Mucosa of rectum (tissue), 2 donors: Measurements from ENCODE around the gene NRBP1.

Experiments
- H3K27ac ChIP-seq, 2 donors: one replicate each; pipeline ENCODE4 v1.7.0; 2013; ENCODE audit warnings: inconsistent platforms in 2 of 2, low read depth in 2 of 2, low read length in 2 of 2
- H3K27me3 ChIP-seq, 2 donors: one replicate each; pipeline ENCODE4 v1.7.0; 2013; ENCODE audit warnings: low read length in 2 of 2; ENCODE audit not compliant: control insufficient read depth in 2 of 2, insufficient read depth in 2 of 2
- H3K36me3 ChIP-seq, 2 donors: one replicate each; pipeline ENCODE4 v1.7.0; 2013; ENCODE audit warnings: low read length in 2 of 2; ENCODE audit not compliant: control insufficient read depth in 2 of 2, insufficient read depth in 2 of 2
- H3K4me1 ChIP-seq, 2 donors: one replicate each; pipeline ENCODE4 v1.7.0; 2013; ENCODE audit warnings: low read length in 2 of 2, mild to moderate bottlenecking in 1 of 2; ENCODE audit not compliant: control insufficient read depth in 2 of 2, insufficient read depth in 2 of 2
- H3K4me3 ChIP-seq, 2 donors: one replicate each; pipeline ENCODE4 v1.7.0; 2013; ENCODE audit warnings: low read length in 2 of 2
- H3K9ac ChIP-seq, 2 donors: one replicate each; pipeline ENCODE4 v1.7.0; 2013; ENCODE audit warnings: low read length in 2 of 2, low read depth in 1 of 2, mild to moderate bottlenecking in 1 of 2
- H3K9me3 ChIP-seq, 2 donors: one replicate each; pipeline ENCODE4 v1.7.0; 2013; ENCODE audit warnings: low read length in 2 of 2; ENCODE audit not compliant: control insufficient read depth in 2 of 2
- donor health status: healthy.
- donor health status: Normal muscosa, but diverticular disease.

Gene NRBP1

DNA sequence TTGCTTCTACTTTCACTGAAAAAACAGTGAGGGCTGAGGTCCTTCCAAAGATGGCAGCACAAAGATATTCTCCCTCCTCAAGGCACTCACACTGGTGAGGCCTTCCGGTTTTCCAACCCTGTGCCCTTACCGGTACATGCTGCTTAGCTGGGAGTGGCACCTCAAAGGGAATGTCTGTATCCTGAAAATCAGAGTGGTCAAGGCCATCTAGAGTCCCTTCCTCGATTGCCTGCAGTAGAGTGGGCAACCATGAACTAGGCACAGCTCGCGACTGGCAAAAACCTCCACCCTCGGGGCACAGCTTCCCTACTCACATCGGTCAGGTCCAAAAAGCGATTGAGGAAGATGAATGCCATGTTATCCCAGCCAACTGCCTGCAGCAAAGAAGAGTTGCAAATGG, 17.2 kb downstream of the NRBP1 start:
- H3K9me3 ChIP-seq = no peaks in the 10 kb centered on the region
- peaks cover 8 to 24% of the 10 kb centered on the region in 2 donors for H3K4me1 ChIP-seq
- H3K4me3 ChIP-seq = peak overlapping the region; percentile 71 to 77
- peak overlapping the region; percentile 53 to 77 for H3K9ac ChIP-seq
- H3K36me3 ChIP-seq = peaks cover 25 to 32% of the 10 kb centered on the region in 2 donors
- H3K27ac ChIP-seq = peak overlapping the region; percentile 97 to 98
- no peaks in the 10 kb centered on the region for H3K27me3 ChIP-seq

DNA sequence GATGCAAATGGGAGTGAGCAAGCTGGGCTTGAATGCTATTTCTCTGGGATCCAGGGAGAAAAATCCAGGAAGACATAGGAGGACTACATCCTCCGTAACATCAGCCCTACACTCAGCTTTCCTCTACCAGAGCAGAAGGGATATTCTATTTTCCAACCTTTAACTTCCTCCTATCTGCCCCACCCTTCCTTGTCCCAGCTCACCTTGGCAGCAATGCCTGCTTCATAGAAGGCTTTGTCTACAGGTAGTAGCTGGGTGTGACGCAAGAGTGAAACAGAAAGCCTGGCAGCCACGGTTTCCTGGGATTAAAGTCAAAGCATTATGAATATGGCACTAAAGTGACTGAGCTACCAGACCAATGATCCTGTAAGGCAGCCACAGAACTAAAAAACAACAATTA, 17.6 kb downstream of the NRBP1 start:
- H3K4me1 ChIP-seq = peaks cover 8 to 24% of the 10 kb centered on the region in 2 donors
- H3K9me3 ChIP-seq = no peaks in the 10 kb centered on the region
- H3K36me3 ChIP-seq = peaks cover 20 to 29% of the 10 kb centered on the region in 2 donors
- H3K27me3 ChIP-seq = no peaks in the 10 kb centered on the region
- peak overlapping the region; percentile 97 to 98 for H3K27ac ChIP-seq
- peak overlapping the region; percentile 53 to 77 for H3K9ac ChIP-seq
- peak overlapping the region; percentile 71 to 77 for H3K4me3 ChIP-seq

DNA sequence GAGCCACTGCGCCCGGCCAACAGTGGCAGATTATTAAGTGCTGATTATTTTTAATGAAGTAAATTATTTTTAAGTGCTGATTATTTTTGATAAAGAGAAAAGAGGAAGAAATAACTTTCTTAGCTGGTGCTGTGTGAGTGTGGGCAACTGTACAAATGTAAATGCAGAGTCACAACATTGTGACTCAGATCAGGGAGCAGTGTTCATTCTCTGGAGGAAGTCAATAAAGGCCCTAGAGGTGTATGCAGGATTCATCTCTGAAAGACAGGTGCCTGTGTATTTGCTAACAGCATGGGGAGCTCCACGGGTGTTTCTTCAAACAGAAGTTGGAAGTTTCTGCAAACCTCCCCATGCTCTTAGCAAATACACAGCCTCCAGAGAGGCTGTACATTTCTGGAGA, 19.9 kb downstream of the NRBP1 start:
- peaks cover 15 to 26% of the 10 kb centered on the region in 2 donors for H3K36me3 ChIP-seq

DNA sequence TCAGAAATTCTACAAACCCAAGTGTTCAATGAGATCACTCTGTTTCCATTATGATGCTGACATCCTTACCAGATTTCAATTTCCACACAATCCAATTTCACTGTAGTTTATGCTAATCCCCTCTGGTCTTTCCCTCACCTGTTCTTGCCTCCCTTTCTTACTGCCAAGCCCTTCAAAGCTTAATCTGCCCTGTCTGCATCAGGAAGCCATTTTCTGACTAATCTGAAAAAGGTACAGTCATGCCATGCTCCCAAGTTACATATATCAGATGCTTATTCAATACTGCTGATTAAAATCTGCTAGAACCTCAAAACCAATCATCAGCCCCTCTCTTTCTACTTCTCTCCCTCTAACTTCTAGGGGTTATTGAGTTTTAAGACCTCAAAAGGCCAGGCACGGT, 22.7 kb downstream of the NRBP1 start:
- peaks cover 14 to 27% of the 10 kb centered on the region in 2 donors for H3K36me3 ChIP-seq
- no peaks in the 10 kb centered on the region for H3K9me3 ChIP-seq
- H3K27ac ChIP-seq = no peak overlapping the region
- H3K27me3 ChIP-seq = no peaks in the 10 kb centered on the region
- H3K9ac ChIP-seq = no peak overlapping the region
- H3K4me1 ChIP-seq = no peaks in the 10 kb centered on the region
- H3K4me3 ChIP-seq = no peak overlapping the region

More for the DNA sequence above, 19.9 kb downstream of the NRBP1 start:
- H3K27ac ChIP-seq = no peak overlapping the region
- H3K9me3 ChIP-seq = no peaks in the 10 kb centered on the region
- H3K9ac ChIP-seq = no peak overlapping the region
- H3K4me1 ChIP-seq = peaks cover 5 to 13% of the 10 kb centered on the region in 2 donors
- no peaks in the 10 kb centered on the region for H3K27me3 ChIP-seq
- no peak overlapping the region for H3K4me3 ChIP-seq

DNA sequence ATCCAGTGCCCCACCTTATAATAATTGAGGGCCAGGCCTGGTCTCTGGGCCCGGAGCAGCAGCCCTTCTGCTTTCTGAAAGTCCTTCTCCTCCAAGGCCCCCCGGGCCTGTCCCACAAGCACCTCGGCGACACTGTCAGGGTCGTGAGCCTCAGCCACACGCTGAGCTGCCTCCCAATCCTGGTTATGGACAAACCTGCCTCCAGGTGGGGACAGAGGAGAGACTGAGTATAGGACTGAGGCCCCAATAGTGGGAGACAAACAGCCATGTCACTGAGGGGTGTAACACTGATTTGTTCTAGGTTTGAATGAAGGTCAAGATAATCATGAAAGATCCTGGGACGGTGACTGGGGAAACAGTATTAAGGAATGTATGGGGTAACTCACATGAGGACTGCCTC, 25.5 kb downstream of the NRBP1 start:
- Histone ChIP-seq H3K4me3 (no peak overlapping the region), H3K9me3 (no peaks in the 10 kb centered on the region), H3K4me1 (no peaks in the 10 kb centered on the region), H3K27me3 (no peaks in the 10 kb centered on the region), H3K36me3 (peaks cover 12 to 28% of the 10 kb centered on the region in 2 donors), H3K27ac (no peak overlapping the region), H3K9ac (no peak overlapping the region)

DNA sequence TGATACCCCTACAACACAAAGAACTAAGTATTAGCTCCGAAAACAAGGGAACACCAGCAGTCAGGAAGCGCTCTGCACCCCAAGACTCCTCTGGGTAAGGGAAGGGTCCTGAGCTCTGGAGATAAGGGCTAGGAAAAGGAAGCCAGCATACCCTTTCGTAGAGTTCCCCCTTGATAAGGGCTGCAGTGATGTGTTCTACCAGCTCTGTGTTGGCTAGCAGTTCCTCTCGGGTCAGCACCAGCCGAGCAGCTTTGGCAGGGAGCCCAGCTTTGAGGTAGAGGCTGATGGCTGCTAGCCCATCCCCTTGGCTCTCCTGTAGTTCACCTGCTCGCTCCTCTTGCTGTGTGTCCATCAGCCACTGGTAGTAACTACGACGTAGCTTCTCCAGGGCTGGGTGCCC, 32.7 kb downstream of the NRBP1 start:
- Histone ChIP-seq H3K9ac (no peak overlapping the region), H3K4me3 (no peak overlapping the region), H3K36me3 (peaks cover 4 to 9% of the 10 kb centered on the region in 2 donors), H3K27ac (no peak overlapping the region), H3K4me1 (no peaks in the 10 kb centered on the region), H3K9me3 (no peaks in the 10 kb centered on the region), H3K27me3 (no peaks in the 10 kb centered on the region)

DNA sequence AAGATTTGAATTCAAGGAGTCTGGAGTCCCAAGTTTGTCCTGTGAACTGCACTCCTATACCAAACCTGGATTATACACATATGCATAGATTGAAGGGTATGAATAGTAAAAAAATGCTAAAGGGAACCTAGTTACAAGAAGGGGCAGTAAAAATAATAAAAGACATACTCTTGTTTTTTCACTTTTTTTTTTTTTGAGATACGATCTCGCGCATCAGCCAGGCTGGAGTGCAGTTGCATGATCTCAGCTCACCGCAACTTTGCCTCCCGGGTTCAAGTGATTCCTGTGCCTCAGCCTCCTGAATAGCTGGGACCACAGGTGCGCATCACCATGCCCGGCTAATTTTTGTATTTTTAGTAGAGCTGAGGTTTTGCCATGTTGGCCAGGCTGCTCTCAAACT, 36.0 kb downstream of the NRBP1 start:
- no peaks in the 10 kb centered on the region for H3K27me3 ChIP-seq

DNA sequence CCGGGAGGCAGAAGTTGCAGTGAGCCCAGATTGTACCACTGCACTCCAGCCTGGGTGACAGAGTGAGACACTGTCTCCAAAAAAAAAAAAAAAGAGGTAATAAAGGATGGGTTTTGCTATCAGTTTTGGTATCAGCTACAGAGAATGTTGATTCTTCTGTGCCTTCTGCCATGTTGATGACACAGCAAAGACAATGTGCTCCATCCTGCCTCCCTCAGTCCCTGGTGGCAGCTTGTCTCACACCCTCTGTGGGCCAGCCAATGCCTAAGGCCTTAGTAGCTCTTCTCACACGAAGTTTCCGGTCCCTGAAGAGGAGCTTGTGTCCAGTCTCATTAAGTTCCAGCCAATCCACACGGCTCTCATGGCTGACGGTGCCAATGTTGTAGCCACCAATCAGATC, 43.5 kb downstream of the NRBP1 start:
- Histone ChIP-seq H3K27ac (no peak overlapping the region), H3K4me3 (no peak overlapping the region), H3K36me3 (peaks cover 0 to 18% of the 10 kb centered on the region in 2 donors), H3K4me1 (no peaks in the 10 kb centered on the region), H3K9ac (no peak overlapping the region), H3K9me3 (no peaks in the 10 kb centered on the region), H3K27me3 (no peaks in the 10 kb centered on the region)

More for the DNA sequence above, 36.0 kb downstream of the NRBP1 start:
- H3K9ac ChIP-seq = no peak overlapping the region
- no peaks in the 10 kb centered on the region for H3K4me1 ChIP-seq
- peaks cover 0 to 2% of the 10 kb centered on the region in 2 donors for H3K36me3 ChIP-seq
- H3K4me3 ChIP-seq = no peak overlapping the region
- H3K27ac ChIP-seq = no peak overlapping the region
- H3K9me3 ChIP-seq = no peaks in the 10 kb centered on the region

DNA sequence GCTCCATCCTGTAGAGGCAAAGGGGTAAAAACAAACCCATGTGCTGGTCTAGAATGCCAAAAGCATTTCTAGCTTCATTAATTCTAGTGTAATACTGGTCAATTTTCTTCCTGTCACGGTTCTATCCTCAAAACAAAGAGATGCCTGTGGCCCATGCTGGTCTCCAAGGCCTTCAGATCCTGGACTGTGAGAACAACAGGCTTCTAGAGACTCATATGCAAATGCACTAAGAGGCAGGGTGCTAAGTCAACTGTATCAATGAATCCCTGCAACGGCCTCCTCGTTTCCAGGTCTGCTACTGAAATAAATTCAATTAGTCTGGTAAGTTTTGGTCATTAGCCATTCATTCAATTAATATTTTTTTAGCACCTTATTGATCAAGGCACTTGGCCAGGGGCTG, 57.1 kb downstream of the NRBP1 start:
- no peak overlapping the region for H3K4me3 ChIP-seq
- H3K27me3 ChIP-seq = no peaks in the 10 kb centered on the region
- H3K9me3 ChIP-seq = no peaks in the 10 kb centered on the region
- peaks cover 5 to 7% of the 10 kb centered on the region in 2 donors for H3K4me1 ChIP-seq
- H3K36me3 ChIP-seq = peaks cover 11 to 16% of the 10 kb centered on the region in 2 donors
- no peak overlapping the region for H3K9ac ChIP-seq
- H3K27ac ChIP-seq = no peak overlapping the region

DNA sequence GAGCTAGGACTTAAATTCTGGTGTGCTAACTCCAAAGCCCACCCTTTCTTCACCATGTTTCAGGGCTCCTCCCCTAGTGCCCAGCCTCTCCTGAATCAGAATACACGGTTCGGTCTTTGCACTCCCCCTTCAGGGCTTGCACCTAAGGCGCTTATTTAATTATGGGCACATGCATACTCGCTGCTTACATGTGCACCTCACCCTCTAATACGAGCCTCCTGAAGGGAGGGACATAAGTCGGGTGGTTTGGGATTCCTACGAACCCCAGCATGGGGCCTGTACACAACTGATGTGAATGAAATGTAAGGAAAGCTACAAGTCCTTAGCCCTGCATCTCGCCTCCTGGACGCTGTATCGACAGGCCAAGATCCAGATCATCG, 60.7 kb downstream of the NRBP1 start:
- Histone ChIP-seq H3K9ac (peak overlapping the region; percentile 70 to 77), H3K4me3 (peak overlapping the region; percentile 59 to 97), H3K36me3 (peaks cover 0 to 4% of the 10 kb centered on the region in 2 donors), H3K27ac (peak overlapping the region; percentile 10 to 68), H3K9me3 (no peaks in the 10 kb centered on the region), H3K4me1 (peaks cover 5 to 7% of the 10 kb centered on the region in 2 donors), H3K27me3 (peaks cover under 1 to 3% of the 10 kb centered on the region in 2 donors)
